Measurements from ENCODE around the gene SDK1.

- TF ChIP-seq, protein P1, sequence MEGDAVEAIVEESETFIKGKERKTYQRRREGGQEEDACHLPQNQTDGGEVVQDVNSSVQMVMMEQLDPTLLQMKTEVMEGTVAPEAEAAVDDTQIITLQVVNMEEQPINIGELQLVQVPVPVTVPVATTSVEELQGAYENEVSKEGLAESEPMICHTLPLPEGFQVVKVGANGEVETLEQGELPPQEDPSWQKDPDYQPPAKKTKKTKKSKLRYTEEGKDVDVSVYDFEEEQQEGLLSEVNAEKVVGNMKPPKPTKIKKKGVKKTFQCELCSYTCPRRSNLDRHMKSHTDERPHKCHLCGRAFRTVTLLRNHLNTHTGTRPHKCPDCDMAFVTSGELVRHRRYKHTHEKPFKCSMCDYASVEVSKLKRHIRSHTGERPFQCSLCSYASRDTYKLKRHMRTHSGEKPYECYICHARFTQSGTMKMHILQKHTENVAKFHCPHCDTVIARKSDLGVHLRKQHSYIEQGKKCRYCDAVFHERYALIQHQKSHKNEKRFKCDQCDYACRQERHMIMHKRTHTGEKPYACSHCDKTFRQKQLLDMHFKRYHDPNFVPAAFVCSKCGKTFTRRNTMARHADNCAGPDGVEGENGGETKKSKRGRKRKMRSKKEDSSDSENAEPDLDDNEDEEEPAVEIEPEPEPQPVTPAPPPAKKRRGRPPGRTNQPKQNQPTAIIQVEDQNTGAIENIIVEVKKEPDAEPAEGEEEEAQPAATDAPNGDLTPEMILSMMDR (IDR thresholded peaks at IDR 0.05) = no peak
- TF ChIP-seq POLR2A (IDR thresholded peaks at IDR 0.05) = no peak
Measured at GRCh38 chr7:3443716-3444115, 142.7 kb downstream of the SDK1 start.
